HepG2 (cell line): ENCODE measurements around the gene CFAP46. TPM values are rescaled to one million over a fixed set of nuclear protein-coding genes. Genes with fewer than 3 reads are reported as not detected.

Source experiments
- ATAC-seq: fragments of 200-7000 bp; cut with Tn5 transposase; 3 replicates; pipeline ENCODE4 v1.9.1; 2020; ENCODE audit warnings: mild to moderate bottlenecking, moderate library complexity
- BruUV-seq: library from RNA; stranded (reverse); fragments of 400-500 nt; replicated peaks from 2 replicates; lab custom pipeline; 2021; lab: Mats Ljungman, UMichigan
- CTCF ChIA-PET: fragments of 300-600 bp; formaldehyde crosslinking; extraction: SDS; loops from one replicate; lab custom pipeline; 2021; ENCODE audit warnings: low total read pairs, inconsistent platforms, low intra/inter-chr PET ratio; lab: Yijun Ruan, JAX
- POLR2A ChIA-PET: fragments of 350-600 bp; sonication (Branson Sonifier 250); formaldehyde crosslinking; loops from one replicate; lab custom pipeline; 2020; ENCODE audit warnings: antibody characterized with exemption, inconsistent platforms; lab: Yijun Ruan, JAX
- DNase-seq: peaks from one replicate; pipeline ENCODE4 v3.0.0-alpha.2; 2015; ENCODE audit warnings: low spot score
- FAIRE-seq: peaks from 3 replicates; lab custom pipeline; 2011; peaks lifted over from hg19 to GRCh38; lab: Jason Lieb, UNC
- H2AFZ ChIP-seq: one replicate; pipeline ENCODE4 v1.6.1; 2011; ENCODE audit warnings: low read length, inconsistent platforms
- H3K27ac ChIP-seq: fragments of 300-600 bp; 3 replicates; pipeline ENCODE4 v1.8.0; 2011; ENCODE audit warnings: mixed run types, mild to moderate bottlenecking, mixed read lengths, low read length, inconsistent platforms; ENCODE audit not compliant: insufficient read depth; ENCODE audit errors: extremely low read length
- H3K27me3 ChIP-seq, 2 experiments: fragments of 200-600 bp in 1 of 2; 2 replicates in 1 of 2; 3 replicates in 1 of 2; pipeline versions ENCODE4 v1.6.0 to v1.8.0; 2011; ENCODE audit warnings: low read length in 2 of 2, mild to moderate bottlenecking in 2 of 2, moderate library complexity in 2 of 2, inconsistent platforms in 1 of 2; ENCODE audit not compliant: insufficient read depth in 2 of 2, control insufficient read depth in 1 of 2
- H3K36me3 ChIP-seq, 2 experiments: fragments of 200-600 bp in 1 of 2; replicated peaks in 1 of 2; 2 replicates in 1 of 2; 3 replicates in 1 of 2; pipeline versions ENCODE4 v1.5.1 to v1.8.0; 2011; ENCODE audit warnings: low read length in 2 of 2, inconsistent platforms in 1 of 2; ENCODE audit not compliant: insufficient read depth in 2 of 2, control insufficient read depth in 1 of 2
- H3K4me1 ChIP-seq: 2 replicates; pipeline ENCODE4 v1.5.1; 2012; ENCODE audit warnings: low read length, inconsistent platforms; ENCODE audit not compliant: insufficient read depth
- H3K4me2 ChIP-seq: 2 replicates; pipeline ENCODE4 v1.6.0; 2011; ENCODE audit warnings: low read depth, low read length, inconsistent platforms
- H3K4me3 ChIP-seq, 3 experiments: fragments of 200-600 bp in 1 of 3; sonication (generic), shearing (Covaris generic) in 1 of 3; replicated peaks in 1 of 3; 2 replicates each; pipeline ENCODE4 v1.5.1; 2011 to 2016; ENCODE audit warnings: low read length in 3 of 3, inconsistent platforms in 2 of 3, low read depth in 2 of 3, mild to moderate bottlenecking in 2 of 3, control low read depth in 1 of 3, mixed read lengths in 1 of 3; ENCODE audit not compliant: insufficient read depth in 1 of 3
- H3K79me2 ChIP-seq: one replicate; pipeline ENCODE4 v1.6.1; 2011; ENCODE audit warnings: low read length, inconsistent platforms; ENCODE audit not compliant: insufficient read depth
- H3K9ac ChIP-seq: 2 replicates; pipeline ENCODE4 v1.6.0; 2011; ENCODE audit warnings: mild to moderate bottlenecking, low read depth, low read length, inconsistent platforms; ENCODE audit not compliant: insufficient read depth
- H3K9me3 ChIP-seq: 2 replicates; pipeline ENCODE4 v1.5.1; 2012; ENCODE audit warnings: mild to moderate bottlenecking, low read length
- H4K20me1 ChIP-seq: 2 replicates; pipeline ENCODE4 v1.6.0; 2011; ENCODE audit warnings: inconsistent platforms, mild to moderate bottlenecking, low read length, moderate library complexity; ENCODE audit not compliant: insufficient read depth
- ATF7-NPFF ChIP-seq: sonication (generic); formaldehyde crosslinking; IDR thresholded peaks from 2 replicates; pipeline ENCODE4 v1.8.1; 2023; ENCODE audit warnings: mild to moderate bottlenecking, low read depth, missing genetic modification reagents, moderate library complexity
- BCLAF1 ChIP-seq: fragments of 450-650 bp; IDR thresholded peaks from 2 replicates; pipeline ENCODE4 v1.6.1; 2017; ENCODE audit warnings: mild to moderate bottlenecking
- CCAR2 ChIP-seq: fragments of 200-400 bp; formaldehyde crosslinking; optimal IDR thresholded peaks from 2 replicates; pipeline ENCODE3; 2018; ENCODE audit warnings: low read depth, mild to moderate bottlenecking, low read length, moderate library complexity
- FOXK2 ChIP-seq: fragments of 450-650 bp; IDR thresholded peaks from 2 replicates; pipeline ENCODE4 v1.6.1; 2016
- HES4 ChIP-seq: sonication (generic); formaldehyde crosslinking; IDR thresholded peaks from 2 replicates; pipeline ENCODE4 v1.9.0; 2021; ENCODE audit warnings: mild to moderate bottlenecking, missing genetic modification reagents, borderline replicate concordance
- JUND ChIP-seq: sonication (generic); formaldehyde crosslinking; IDR thresholded peaks from 2 replicates; pipeline ENCODE4 v1.8.0; 2022; ENCODE audit warnings: mild to moderate bottlenecking, missing genetic modification reagents
- LCORL ChIP-seq, 2 experiments: fragments of 450-650 bp in 1 of 2; sonication (generic) in 1 of 2; formaldehyde crosslinking in 1 of 2; IDR thresholded peaks; 2 replicates each; pipeline versions ENCODE4 v1.5.0 to v1.6.1; 2017 to 2020; ENCODE audit warnings: antibody characterized with exemption in 1 of 2, missing genetic modification reagents in 1 of 2
- YY1 ChIP-seq: IDR thresholded peaks from 2 replicates; pipeline ENCODE4 v1.6.1; 2011; ENCODE audit warnings: low read length, low read depth, moderate library complexity, mild to moderate bottlenecking; ENCODE audit not compliant: insufficient read depth, insufficient replicate concordance
- ZNF136 ChIP-seq: sonication (generic); formaldehyde crosslinking; IDR thresholded peaks from 2 replicates; pipeline ENCODE4 v1.8.1; 2022; ENCODE audit warnings: low read depth, mild to moderate bottlenecking, moderate library complexity, missing genetic modification reagents
- ZNF143 ChIP-seq: sonication (generic); formaldehyde crosslinking; IDR thresholded peaks from 2 replicates; pipeline ENCODE4 v1.4.0; 2020; ENCODE audit warnings: missing genetic modification reagents
- ZNF746 ChIP-seq: sonication (generic); formaldehyde crosslinking; IDR thresholded peaks from 2 replicates; pipeline ENCODE4 v1.8.0; 2022; ENCODE audit warnings: mild to moderate bottlenecking, missing genetic modification reagents
- ZNF790 ChIP-seq: sonication (generic); formaldehyde crosslinking; IDR thresholded peaks from 2 replicates; pipeline ENCODE4 v1.8.0; 2022; ENCODE audit warnings: missing genetic modification reagents, mild to moderate bottlenecking, borderline replicate concordance
- ZSCAN31 ChIP-seq: sonication (generic); formaldehyde crosslinking; IDR thresholded peaks from 2 replicates; pipeline ENCODE4 v1.5.0; 2020; ENCODE audit warnings: low read depth, mild to moderate bottlenecking, missing genetic modification reagents
- WGBS: methylation state at CpG from one replicate; pipeline ENCODE4 v1.1.6; 2017; ENCODE audit warnings: low lambda C conversion rate; 5-methylcytosine and 5-hydroxymethylcytosine counted together
- in situ Hi-C: cut with HindIII; loops from 2 replicates; pipeline ENCODE4 v1.10.0; 2017; ENCODE audit warnings: low pct_unique_long_range_greater_than_20kb; ENCODE audit not compliant: extremely low pct_ligation_motif_present
- intact Hi-C: fragments of 100-400 bp; cut with micrococcal nuclease; formaldehyde crosslinking; loops from one replicate; pipeline ENCODE4 v1.10.0; 2022; ENCODE audit not compliant: unreplicated experiment
- polyA plus RNA-seq, 8 experiments: library from polyadenylated mRNA; depleted of rRNA in 3 of 8; stranded (reverse) in 7 of 8; unstranded in 1 of 8; fragments of >200 nt; fragmentation: Illumina TruSeq in 4 of 8; extraction: Trizol in 4 of 8; gene quantifications; 2 replicates each; pipeline versions ENCODE4 v1.2.1 to v1.2.3, GENCODE V29; 2011 to 2016; ENCODE audit warnings: low read depth in 4 of 8, missing spikeins in 1 of 8, mixed read lengths in 1 of 8; ENCODE audit not compliant: insufficient read depth in 1 of 8
- total RNA-seq, 5 experiments: library from RNA; depleted of rRNA; stranded (reverse); fragments of >200 nt; fragmentation: Illumina TruSeq; extraction: Trizol; gene quantifications; 2 replicates each; pipeline ENCODE4 v1.2.3, GENCODE V29; 2016; ENCODE audit warnings: low read depth in 1 of 5

The CFAP46 gene
- total and polyA plus RNA-seq, 2 of the 13 experiments (the other 11 are each of a cell fraction or from before 2014, with no cell fraction given) = 0.24 to 0.84 TPM

- BruUV-seq = no TSS peak
- H4K20me1 ChIP-seq = no peaks in the 10 kb centered on the region
- no peak overlapping the region for H2AFZ ChIP-seq
- DNase-seq (no peak), ATAC-seq (no peak), FAIRE-seq (no peak)
- H3K4me2 ChIP-seq = no peak overlapping the region
- no peaks in the 10 kb centered on the region for H3K9me3 ChIP-seq
- TF ChIP-seq ZNF790 (CRISPR knock-in tag) (no peak), ATF7-NPFF (CRISPR knock-in tag) (no peak), FOXK2 (no peak), JUND (CRISPR knock-in tag) (no peak), ZNF136 (CRISPR knock-in tag) (no peak), ZNF746 (CRISPR knock-in tag) (no peak), HES4 (CRISPR knock-in tag) (no peak), ZNF143 (CRISPR knock-in tag) (no peak), YY1 (no peak), CCAR2 (no peak), BCLAF1 (no peak), ZSCAN31 (CRISPR knock-in tag) (no peak), LCORL (IDR thresholded peaks at IDR 0.05) (no peak), LCORL (CRISPR knock-in tag; IDR thresholded peaks at IDR 0.05) (no peak)
- POLR2A ChIA-PET = no interaction called here
- CTCF ChIA-PET = no interaction called here
- intact Hi-C loops = no loop called here
- no peak overlapping the region for H3K9ac ChIP-seq
- no peak overlapping the region for H3K4me3 ChIP-seq
- 18% methylated on average over 7 of the region's 12 CpGs for WGBS
- H3K27me3 ChIP-seq = peaks cover 8 to 40% of the 10 kb centered on the region in 2 experiments; a peak in 3 of 5 replicates
- H3K79me2 ChIP-seq = no peaks in the 10 kb centered on the region
- H3K4me1 ChIP-seq = 0 out of 2 replicates have a peak, but pooled peaks cover 9% of the 10 kb centered on the region
- H3K36me3 ChIP-seq = no peaks in the 10 kb centered on the region
- in situ Hi-C loops = loop anchor here (10.0 kb wide), 1 partner anchor 181 kb away; no protein-coding TSS in a partner anchor
- no peak overlapping the region for H3K27ac ChIP-seq
Observed at GRCh38 chr10:132943791-132944404, 1.5 kb upstream of the CFAP46 start.
